Stimulated activated CD8-positive, alpha-beta memory T cell treated with anti-CD3 and anti-CD28 coated beads, Interleukin-12 subunit alpha, Interleukin-12 subunit beta, amount 100 ng/mL, for 1 hour (primary cell): ENCODE results near the gene ST6GALNAC3.
"Not testable (repeated sequence)": the region's sequence is repeated elsewhere in the genome, so short reads cannot be mapped to it uniquely, and the experiment has no call there.

Source experiments
- DNase-seq: peaks from one replicate; pipeline ENCODE4 v3.0.0-alpha.2; 2020; ENCODE audit warnings: low read depth

Gene ST6GALNAC3

DNA sequence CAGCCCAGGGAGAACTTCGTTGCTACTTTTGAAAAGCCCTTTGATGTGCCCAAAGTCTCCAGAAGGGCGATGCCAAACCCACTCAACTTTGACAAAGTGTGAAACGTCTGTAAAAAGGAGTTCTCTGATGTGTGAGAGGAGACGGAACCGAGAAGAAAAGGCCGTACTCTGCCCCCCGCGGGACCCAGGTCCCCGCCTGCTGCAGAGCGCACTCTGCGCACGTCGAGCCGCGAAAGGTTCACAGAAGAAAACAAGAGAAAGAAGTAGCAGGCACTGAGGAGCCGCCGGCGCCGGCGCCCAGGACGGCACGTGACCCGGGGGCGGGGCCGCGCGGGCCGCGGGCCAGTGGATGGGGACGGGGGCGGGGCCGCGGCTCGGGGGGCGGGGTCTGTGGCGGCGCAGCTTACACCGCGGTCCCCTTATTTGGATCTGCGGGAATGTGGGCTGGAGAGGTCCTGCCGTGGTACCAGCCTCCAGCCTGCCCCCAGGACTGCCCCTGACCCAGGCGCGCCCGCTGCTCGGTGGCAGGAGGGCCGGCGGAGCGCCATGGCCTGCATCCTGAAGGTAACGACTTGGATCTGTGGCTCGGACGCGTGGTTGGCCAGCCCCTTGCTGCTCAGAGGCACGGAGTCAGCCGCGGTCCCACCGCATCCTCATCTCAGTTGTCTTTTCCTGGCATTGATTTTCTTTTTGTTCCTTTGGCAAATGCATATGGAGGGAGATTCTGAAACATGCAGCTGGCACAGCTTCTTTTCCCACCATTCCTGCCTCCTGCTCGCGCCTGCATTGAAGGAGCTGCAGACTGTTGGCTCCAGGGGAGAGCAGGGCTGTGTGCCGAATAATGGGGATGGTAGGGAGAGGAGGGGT lies at the start of gene ST6GALNAC3:
ST6GALNAC3 (plus strand) TSS at position 426 of the 867 bp plus-strand sequence.
- DNase-seq = peak; percentile 55

DNA sequence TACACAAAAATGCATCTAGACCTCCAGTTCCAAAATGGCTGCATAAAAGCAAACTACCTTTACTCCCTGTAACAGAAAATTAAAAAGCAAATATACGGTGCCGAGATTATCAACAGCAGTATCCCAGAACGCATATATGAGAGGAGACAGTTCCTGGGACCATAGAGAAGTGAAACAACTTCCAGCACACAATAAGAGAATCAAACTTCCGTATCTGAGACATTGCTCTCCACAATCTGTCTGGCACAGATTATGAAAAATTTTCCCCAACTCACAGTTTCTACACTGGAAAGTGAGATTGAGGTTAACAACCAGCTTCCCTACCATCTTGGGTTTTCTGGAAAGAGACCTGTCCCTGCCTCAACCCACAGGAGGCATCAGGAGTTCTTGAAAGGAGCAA lies 47.2 kb upstream of the ST6GALNAC3 start:
- DNase-seq = no peak

DNA sequence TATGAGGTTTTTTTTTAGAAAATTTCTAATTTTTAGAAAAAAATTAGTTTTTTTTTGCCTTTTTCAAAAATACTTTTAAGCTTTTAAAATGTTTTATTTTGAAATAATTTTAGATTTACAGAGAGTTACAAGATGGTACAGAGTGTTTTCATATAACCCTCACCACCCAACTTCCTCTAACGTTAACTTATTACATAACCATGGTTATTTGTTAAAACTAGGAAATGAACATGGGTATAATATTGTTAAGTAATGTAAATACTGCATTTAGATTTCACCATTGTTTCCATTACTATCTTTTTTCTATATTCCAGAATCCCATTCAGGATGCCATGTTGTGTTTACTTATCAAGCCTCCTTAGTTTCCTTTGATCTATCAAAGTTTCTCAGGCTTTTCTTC lies 45.2 kb upstream of the ST6GALNAC3 start:
- no peak for DNase-seq

GRCh38 chr1:76031496-76031895 lies 43.0 kb upstream of the ST6GALNAC3 start:
- no peak for DNase-seq

- no peak for DNase-seq
These were observed 40.6 kb upstream of the ST6GALNAC3 start for GRCh38 chr1:76033800-76034475.

- no peak for DNase-seq
These were observed 39.5 kb upstream of the ST6GALNAC3 start for GRCh38 chr1:76035053-76035452.

DNA sequence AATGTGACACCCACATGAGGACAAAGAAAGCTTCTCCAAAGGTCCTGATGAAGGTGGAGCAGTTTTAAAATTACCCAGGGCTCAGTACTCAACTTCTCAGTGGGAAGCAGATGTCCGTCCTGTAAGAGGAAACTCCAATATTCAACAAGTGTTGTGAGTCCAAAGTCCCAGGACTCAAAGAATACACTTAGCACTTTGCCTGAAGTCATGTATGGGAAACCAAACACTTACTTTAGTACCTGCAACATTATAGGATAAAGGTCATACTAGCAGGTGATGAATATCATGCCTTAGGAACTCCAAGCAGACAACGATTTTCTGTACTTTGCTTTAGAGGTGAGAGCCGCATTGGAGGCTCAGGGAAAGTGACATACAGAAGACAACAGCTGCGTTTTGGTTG lies 37.2 kb upstream of the ST6GALNAC3 start:
- no peak for DNase-seq

- DNase-seq = no peak
These were observed 36.1 kb upstream of the ST6GALNAC3 start for GRCh38 chr1:76038287-76039004.

DNA sequence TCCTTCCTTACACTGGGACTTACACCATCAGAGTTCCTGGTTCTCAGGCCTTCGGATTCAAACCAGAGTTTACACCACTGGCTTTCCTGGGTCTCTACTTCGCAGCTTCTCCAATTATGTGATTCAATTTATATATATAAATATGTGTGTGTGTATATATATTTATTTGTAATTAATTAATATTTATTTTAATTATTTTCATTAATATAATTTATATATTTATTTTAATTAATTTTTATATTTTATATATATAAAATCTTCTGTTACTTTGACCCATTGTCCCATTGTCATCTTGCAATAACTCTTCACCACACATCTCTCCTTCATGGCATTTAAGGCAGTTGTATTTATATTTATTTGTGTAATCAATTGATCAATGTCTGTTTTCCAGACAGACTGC lies 28.4 kb upstream of the ST6GALNAC3 start:
- no peak for DNase-seq

- no peak for DNase-seq
These were observed 26.3 kb upstream of the ST6GALNAC3 start for GRCh38 chr1:76048219-76048618.

GRCh38 chr1:76048926-76049325 lies 25.6 kb upstream of the ST6GALNAC3 start:
- DNase-seq = no peak

- no peak for DNase-seq
These were observed 25.0 kb upstream of the ST6GALNAC3 start for GRCh38 chr1:76049498-76049897.

DNA sequence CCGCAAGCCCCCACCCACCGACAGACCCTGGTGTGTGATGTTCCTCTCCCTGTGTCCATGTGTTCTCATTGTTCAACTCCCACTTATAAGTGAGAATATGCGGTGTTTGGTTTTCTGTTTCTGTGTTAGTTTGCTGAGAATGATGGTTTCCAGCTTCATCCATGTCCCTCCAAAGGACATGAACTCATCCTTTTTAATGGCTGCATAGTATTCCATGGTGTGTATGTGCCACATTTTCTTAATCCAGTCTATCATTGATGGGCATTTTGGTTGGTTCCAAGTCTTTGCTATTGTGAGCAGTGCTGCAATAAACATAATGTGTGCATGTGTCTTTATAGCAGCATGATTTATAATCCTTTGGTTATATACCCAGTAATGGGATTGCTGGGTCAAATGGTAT lies 24.5 kb upstream of the ST6GALNAC3 start:
- DNase-seq = not testable (repeated sequence)

GRCh38 chr1:76053021-76053420 lies 21.5 kb upstream of the ST6GALNAC3 start:
- DNase-seq = no peak

DNA sequence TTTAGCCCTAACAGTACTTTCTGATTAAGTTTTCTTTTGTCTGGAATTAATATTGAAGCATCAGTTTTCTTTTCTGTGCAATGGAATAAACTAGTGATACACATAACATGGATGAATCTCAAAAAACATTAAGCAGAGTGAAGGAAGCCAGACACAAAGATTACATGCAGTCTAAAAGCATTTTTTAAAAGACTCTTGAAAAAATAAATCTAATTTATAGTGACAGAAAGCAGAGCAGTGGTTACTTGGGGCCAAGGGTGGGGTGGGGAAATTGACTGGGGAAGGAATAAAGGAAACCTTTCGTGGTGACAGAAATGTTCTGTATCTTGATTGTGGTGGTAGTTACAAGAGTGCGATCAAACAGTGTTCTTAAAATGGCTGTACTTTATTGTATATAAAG lies 20.2 kb upstream of the ST6GALNAC3 start:
- DNase-seq = no peak

- DNase-seq = no peak
These were observed 18.6 kb upstream of the ST6GALNAC3 start for GRCh38 chr1:76055987-76056386.

- DNase-seq = no peak
These were observed 15.1 kb upstream of the ST6GALNAC3 start for GRCh38 chr1:76059451-76059850.

GRCh38 chr1:76065270-76065669 lies 9.3 kb upstream of the ST6GALNAC3 start:
- DNase-seq = no peak

DNA sequence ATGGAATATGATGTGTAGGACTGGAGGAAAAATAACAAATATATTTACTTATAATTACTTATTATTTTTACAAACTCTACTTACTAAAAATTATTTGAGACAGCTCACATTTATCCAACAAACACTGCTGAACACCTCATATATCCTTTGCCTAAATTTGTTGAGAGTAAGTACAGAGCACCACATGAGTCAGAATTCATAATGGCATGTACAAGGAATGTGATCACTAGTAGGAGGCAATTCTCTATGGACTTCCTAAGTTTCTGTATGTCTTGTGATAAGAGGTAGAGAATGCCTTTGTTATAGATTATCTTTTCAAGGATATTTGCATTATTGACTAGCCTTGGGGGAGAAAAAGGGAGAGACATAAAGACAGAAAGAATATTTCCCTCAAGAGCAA lies 8.2 kb upstream of the ST6GALNAC3 start:
- DNase-seq = no peak

- DNase-seq = no peak
These were observed 6.0 kb upstream of the ST6GALNAC3 start for GRCh38 chr1:76068542-76068941.

- no peak for DNase-seq
These were observed 5.5 kb upstream of the ST6GALNAC3 start for GRCh38 chr1:76068953-76069561.

- DNase-seq = no peak
These were observed 4.0 kb upstream of the ST6GALNAC3 start for GRCh38 chr1:76070538-76070937.
